Gastrocnemius medialis (tissue), 4 donors: ENCODE results near the gene TMPRSS2.

Experiments
- POLR2A ChIP-seq, 2 donors: fragments of 450-650 bp; IDR thresholded peaks; one replicate each; pipeline ENCODE4 v1.6.1; 2017; ENCODE audit warnings: antibody characterized with exemption in 2 of 2, mild to moderate bottlenecking in 2 of 2, moderate library complexity in 2 of 2
- TF ChIP-seq, protein P1 (sequence below), 5 experiments: fragments of 450-650 bp in 3 of 5; fragments of 200-600 bp in 2 of 5; sonication (generic) in 2 of 5; IDR thresholded peaks in 4 of 5; conservative IDR thresholded peaks in 1 of 5; 1 replicate in 4 of 5; 2 replicates in 1 of 5; pipeline ENCODE4 v1.5.1; 2016 to 2019; ENCODE audit warnings: antibody characterized with exemption in 5 of 5, mild to moderate bottlenecking in 3 of 5, moderate library complexity in 3 of 5

- TF ChIP-seq, protein P1, sequence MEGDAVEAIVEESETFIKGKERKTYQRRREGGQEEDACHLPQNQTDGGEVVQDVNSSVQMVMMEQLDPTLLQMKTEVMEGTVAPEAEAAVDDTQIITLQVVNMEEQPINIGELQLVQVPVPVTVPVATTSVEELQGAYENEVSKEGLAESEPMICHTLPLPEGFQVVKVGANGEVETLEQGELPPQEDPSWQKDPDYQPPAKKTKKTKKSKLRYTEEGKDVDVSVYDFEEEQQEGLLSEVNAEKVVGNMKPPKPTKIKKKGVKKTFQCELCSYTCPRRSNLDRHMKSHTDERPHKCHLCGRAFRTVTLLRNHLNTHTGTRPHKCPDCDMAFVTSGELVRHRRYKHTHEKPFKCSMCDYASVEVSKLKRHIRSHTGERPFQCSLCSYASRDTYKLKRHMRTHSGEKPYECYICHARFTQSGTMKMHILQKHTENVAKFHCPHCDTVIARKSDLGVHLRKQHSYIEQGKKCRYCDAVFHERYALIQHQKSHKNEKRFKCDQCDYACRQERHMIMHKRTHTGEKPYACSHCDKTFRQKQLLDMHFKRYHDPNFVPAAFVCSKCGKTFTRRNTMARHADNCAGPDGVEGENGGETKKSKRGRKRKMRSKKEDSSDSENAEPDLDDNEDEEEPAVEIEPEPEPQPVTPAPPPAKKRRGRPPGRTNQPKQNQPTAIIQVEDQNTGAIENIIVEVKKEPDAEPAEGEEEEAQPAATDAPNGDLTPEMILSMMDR (IDR thresholded peaks at IDR 0.05 in 4 of 5, conservative IDR thresholded peaks at IDR 0.05 in 1 of 5) = no peak
- no peak for TF ChIP-seq POLR2A (IDR thresholded peaks at IDR 0.05)
Measured at GRCh38 chr21:41500363-41500762, 7.6 kb downstream of the TMPRSS2 start.
